Chondrocyte (in vitro differentiated cells): Measurements from ENCODE around the gene MCM5. TPM values are rescaled to one million over a fixed set of nuclear protein-coding genes. Genes with fewer than 3 reads are reported as not detected.

Experiments
- DNase-seq: peaks from one replicate; pipeline ENCODE4 v3.0.0; 2021; ENCODE audit warnings: mixed read lengths, low spot score
- H3K27ac Mint-ChIP-seq: one replicate; pipeline ENCODE4 v1.8.0; 2021; ENCODE audit warnings: mild to moderate bottlenecking, moderate library complexity, mixed read lengths; ENCODE audit not compliant: unreplicated experiment
- H3K27me3 Mint-ChIP-seq: 2 replicates; pipeline ENCODE4 v1.8.0; 2021; ENCODE audit warnings: low read depth, mixed read lengths
- H3K36me3 Mint-ChIP-seq: 2 replicates; pipeline ENCODE4 v1.8.0; 2021; ENCODE audit warnings: low read depth, mixed read lengths
- H3K4me1 Mint-ChIP-seq: 2 replicates; pipeline ENCODE4 v1.8.0; 2021; ENCODE audit warnings: low read depth, mild to moderate bottlenecking, mixed read lengths
- H3K4me3 Mint-ChIP-seq: one replicate; pipeline ENCODE4 v1.8.0; 2021; ENCODE audit warnings: mild to moderate bottlenecking, moderate library complexity, mixed read lengths; ENCODE audit not compliant: unreplicated experiment
- H3K9me3 Mint-ChIP-seq: 2 replicates; pipeline ENCODE4 v1.8.0; 2021; ENCODE audit warnings: low read depth, mixed read lengths
- CTCF ChIP-seq: fragments of 200-600 bp; sonication (generic); IDR thresholded peaks from 2 replicates; pipeline ENCODE4 v1.5.0; 2021; ENCODE audit warnings: antibody characterized with exemption, mild to moderate bottlenecking, moderate library complexity
- total RNA-seq: library from RNA; stranded (reverse); gene quantifications from 3 replicates; pipeline ENCODE4 v1.2.1, GENCODE V29; 2021

Gene MCM5
- total RNA-seq, 1 donor from 2014 or later = 14.4 TPM

DNA sequence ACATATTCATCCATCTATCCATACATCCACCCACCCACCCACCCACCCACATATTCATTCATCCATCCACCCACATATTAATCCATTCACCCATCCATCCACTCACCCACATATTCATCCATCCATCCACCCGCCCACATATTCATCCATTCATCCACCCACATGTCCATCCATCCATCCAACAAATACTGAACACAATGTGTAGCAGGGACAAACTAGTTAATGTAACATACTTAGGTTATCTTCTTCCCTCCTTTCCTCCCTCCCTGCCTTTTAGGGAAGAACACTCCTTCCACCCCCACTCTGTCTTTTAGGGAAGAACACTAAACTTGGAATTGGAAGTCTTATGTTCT lies 39.4 kb downstream of the MCM5 start:
- H3K27me3 Mint-ChIP-seq = no peaks in the 10 kb centered on the region
- peaks cover under 1% of the 10 kb centered on the region for H3K36me3 Mint-ChIP-seq
- H3K27ac Mint-ChIP-seq = no peak overlapping the region
- H3K9me3 Mint-ChIP-seq = peaks cover 2% of the 10 kb centered on the region
- no peak overlapping the region for H3K4me3 Mint-ChIP-seq
- H3K4me1 Mint-ChIP-seq = no peaks in the 10 kb centered on the region
- DNase-seq = no peak
- TF ChIP-seq CTCF = no peak

DNA sequence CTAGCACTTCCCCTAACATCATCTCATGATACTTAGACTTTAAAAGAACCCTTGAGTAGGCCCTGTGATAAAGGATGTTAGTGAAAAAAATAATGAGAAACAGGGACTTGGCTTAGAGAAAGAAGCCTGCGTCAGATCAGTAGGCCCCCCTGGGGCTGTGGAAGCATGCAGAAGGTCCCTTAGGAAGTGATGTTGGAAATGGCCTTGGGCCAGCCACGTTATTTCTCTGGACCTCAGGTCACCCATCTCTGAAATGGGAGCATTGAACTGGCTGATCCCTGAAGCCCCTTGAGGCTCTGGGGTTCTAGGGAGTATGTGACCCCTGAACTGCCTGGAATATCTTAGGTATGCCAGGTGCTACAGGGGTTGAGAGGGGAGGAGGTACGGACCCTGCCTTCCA lies 40.2 kb downstream of the MCM5 start:
- H3K36me3 Mint-ChIP-seq = no peaks in the 10 kb centered on the region
- no peak for DNase-seq
- TF ChIP-seq CTCF = no peak
- H3K27ac Mint-ChIP-seq = no peak overlapping the region
- no peaks in the 10 kb centered on the region for H3K27me3 Mint-ChIP-seq
- no peaks in the 10 kb centered on the region for H3K4me1 Mint-ChIP-seq
- H3K4me3 Mint-ChIP-seq = no peak overlapping the region
- no peaks in the 10 kb centered on the region for H3K9me3 Mint-ChIP-seq

- Mint-ChIP-seq H3K9me3 (no peaks in the 10 kb centered on the region), H3K4me3 (no peak overlapping the region), H3K4me1 (peaks cover 9% of the 10 kb centered on the region), H3K27ac (no peak overlapping the region), H3K36me3 (no peaks in the 10 kb centered on the region), H3K27me3 (no peaks in the 10 kb centered on the region)
- DNase-seq = no peak
- TF ChIP-seq CTCF = no peak
Observed at GRCh38 chr22:35441489-35442100, 41.7 kb downstream of the MCM5 start.

DNA sequence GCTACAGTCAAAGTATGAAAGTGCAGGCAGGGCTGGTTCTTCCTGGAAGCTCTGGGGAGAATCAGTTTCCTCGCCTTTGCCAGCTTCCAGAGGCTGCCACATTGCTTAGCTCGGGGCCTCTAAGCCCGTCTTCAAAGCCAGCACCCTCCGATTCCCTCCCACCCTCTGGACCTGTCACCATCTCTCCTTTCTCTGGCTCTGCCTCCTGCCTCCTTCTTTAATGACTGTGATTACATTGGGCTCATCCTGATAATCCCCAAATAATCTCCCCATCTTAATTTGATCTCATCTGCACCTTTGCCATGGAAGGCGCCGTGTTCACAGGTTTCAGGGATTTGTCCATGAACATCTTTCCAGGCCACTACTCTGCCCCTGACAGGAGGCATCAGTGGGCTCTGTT lies 42.5 kb downstream of the MCM5 start:
- Mint-ChIP-seq H3K36me3 (no peaks in the 10 kb centered on the region), H3K4me1 (peaks cover 15% of the 10 kb centered on the region), H3K27ac (no peak overlapping the region), H3K9me3 (no peaks in the 10 kb centered on the region), H3K27me3 (no peaks in the 10 kb centered on the region), H3K4me3 (no peak overlapping the region)
- no peak for TF ChIP-seq CTCF
- DNase-seq = no peak

- DNase-seq = no peak
- Mint-ChIP-seq H3K9me3 (no peaks in the 10 kb centered on the region), H3K27me3 (no peaks in the 10 kb centered on the region), H3K4me1 (peaks cover 24% of the 10 kb centered on the region), H3K27ac (no peak overlapping the region), H3K4me3 (no peak overlapping the region), H3K36me3 (no peaks in the 10 kb centered on the region)
- no peak for TF ChIP-seq CTCF
Observed at GRCh38 chr22:35443338-35443737, 43.4 kb downstream of the MCM5 start.
